ENCODE measurements around the gene UBD.

GRCh38 chr6:29564875-29565274 lies 5.3 kb upstream of the UBD start:
- no peak for TF ChIP-seq POLR2AphosphoS5 (IDR thresholded peaks at IDR 0.05; ENCODE audit: low read depth, low read length)
- no peak for TF ChIP-seq ZFX (IDR thresholded peaks at IDR 0.05)
- TF ChIP-seq, protein P1, sequence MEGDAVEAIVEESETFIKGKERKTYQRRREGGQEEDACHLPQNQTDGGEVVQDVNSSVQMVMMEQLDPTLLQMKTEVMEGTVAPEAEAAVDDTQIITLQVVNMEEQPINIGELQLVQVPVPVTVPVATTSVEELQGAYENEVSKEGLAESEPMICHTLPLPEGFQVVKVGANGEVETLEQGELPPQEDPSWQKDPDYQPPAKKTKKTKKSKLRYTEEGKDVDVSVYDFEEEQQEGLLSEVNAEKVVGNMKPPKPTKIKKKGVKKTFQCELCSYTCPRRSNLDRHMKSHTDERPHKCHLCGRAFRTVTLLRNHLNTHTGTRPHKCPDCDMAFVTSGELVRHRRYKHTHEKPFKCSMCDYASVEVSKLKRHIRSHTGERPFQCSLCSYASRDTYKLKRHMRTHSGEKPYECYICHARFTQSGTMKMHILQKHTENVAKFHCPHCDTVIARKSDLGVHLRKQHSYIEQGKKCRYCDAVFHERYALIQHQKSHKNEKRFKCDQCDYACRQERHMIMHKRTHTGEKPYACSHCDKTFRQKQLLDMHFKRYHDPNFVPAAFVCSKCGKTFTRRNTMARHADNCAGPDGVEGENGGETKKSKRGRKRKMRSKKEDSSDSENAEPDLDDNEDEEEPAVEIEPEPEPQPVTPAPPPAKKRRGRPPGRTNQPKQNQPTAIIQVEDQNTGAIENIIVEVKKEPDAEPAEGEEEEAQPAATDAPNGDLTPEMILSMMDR (IDR thresholded peaks at IDR 0.05 in 2 of 3, conservative IDR thresholded peaks at IDR 0.05 in 1 of 3; ENCODE audit: borderline replicate concordance in 1 of 3, insufficient read depth in 1 of 3, low read depth in 2 of 3, low read length in 2 of 3) = no peak
- TF ChIP-seq EGR1 (IDR thresholded peaks at IDR 0.05; ENCODE audit: low read depth) = no peak
- TF ChIP-seq, protein P2, sequence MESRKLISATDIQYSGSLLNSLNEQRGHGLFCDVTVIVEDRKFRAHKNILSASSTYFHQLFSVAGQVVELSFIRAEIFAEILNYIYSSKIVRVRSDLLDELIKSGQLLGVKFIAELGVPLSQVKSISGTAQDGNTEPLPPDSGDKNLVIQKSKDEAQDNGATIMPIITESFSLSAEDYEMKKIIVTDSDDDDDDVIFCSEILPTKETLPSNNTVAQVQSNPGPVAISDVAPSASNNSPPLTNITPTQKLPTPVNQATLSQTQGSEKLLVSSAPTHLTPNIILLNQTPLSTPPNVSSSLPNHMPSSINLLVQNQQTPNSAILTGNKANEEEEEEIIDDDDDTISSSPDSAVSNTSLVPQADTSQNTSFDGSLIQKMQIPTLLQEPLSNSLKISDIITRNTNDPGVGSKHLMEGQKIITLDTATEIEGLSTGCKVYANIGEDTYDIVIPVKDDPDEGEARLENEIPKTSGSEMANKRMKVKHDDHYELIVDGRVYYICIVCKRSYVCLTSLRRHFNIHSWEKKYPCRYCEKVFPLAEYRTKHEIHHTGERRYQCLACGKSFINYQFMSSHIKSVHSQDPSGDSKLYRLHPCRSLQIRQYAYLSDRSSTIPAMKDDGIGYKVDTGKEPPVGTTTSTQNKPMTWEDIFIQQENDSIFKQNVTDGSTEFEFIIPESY (IDR thresholded peaks at IDR 0.05; ENCODE audit: extremely low read depth, insufficient replicate concordance, low read length) = no peak
- TF ChIP-seq EZH2 (IDR thresholded peaks at IDR 0.05) = no peak
- TF ChIP-seq, protein P3, sequence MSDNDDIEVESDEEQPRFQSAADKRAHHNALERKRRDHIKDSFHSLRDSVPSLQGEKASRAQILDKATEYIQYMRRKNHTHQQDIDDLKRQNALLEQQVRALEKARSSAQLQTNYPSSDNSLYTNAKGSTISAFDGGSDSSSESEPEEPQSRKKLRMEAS (IDR thresholded peaks at IDR 0.05) = no peak
- TF ChIP-seq JUND (IDR thresholded peaks at IDR 0.05) = no peak
- TF ChIP-seq, protein P4, sequence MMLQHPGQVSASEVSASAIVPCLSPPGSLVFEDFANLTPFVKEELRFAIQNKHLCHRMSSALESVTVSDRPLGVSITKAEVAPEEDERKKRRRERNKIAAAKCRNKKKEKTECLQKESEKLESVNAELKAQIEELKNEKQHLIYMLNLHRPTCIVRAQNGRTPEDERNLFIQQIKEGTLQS (IDR thresholded peaks at IDR 0.05) = no peak
- no peak for TF ChIP-seq SRF (IDR thresholded peaks at IDR 0.05; ENCODE audit: low read depth)
- TF ChIP-seq SP1 (IDR thresholded peaks at IDR 0.05; ENCODE audit: low read depth) = no peak
- TF ChIP-seq TCF7L2 (IDR thresholded peaks at IDR 0.05; ENCODE audit: borderline replicate concordance, extremely low read depth, insufficient read depth, insufficient read length) = no peak
- TF ChIP-seq CEBPB (IDR thresholded peaks at IDR 0.05; ENCODE audit: low read depth) = no peak
- no peak for TF ChIP-seq EZH2phosphoT487 (IDR thresholded peaks at IDR 0.05; ENCODE audit: borderline replicate concordance)

All from HCT116 (cell line).